ENCODE results near the gene ZNF318.

DNA sequence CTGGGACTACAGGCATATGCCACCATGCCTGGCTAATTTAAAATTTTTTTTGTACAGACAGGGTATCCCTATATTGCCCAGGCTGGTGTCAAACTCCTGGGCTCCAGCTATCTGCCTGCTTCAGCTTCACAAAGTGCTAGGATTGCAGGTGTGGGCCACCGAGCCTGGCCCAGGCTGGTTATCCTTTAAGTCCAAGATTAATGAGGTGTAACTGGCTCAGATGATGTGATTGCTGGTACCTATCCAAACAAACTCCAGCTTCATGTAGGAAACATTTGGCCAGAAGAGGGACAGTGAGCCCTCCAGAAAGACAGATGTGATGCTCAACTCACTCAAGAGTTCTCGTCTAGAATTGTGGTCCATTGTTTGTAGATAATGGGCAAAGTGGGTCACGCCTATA lies 9.2 kb upstream of the ZNF318 start:
- TF ChIP-seq, protein P1, sequence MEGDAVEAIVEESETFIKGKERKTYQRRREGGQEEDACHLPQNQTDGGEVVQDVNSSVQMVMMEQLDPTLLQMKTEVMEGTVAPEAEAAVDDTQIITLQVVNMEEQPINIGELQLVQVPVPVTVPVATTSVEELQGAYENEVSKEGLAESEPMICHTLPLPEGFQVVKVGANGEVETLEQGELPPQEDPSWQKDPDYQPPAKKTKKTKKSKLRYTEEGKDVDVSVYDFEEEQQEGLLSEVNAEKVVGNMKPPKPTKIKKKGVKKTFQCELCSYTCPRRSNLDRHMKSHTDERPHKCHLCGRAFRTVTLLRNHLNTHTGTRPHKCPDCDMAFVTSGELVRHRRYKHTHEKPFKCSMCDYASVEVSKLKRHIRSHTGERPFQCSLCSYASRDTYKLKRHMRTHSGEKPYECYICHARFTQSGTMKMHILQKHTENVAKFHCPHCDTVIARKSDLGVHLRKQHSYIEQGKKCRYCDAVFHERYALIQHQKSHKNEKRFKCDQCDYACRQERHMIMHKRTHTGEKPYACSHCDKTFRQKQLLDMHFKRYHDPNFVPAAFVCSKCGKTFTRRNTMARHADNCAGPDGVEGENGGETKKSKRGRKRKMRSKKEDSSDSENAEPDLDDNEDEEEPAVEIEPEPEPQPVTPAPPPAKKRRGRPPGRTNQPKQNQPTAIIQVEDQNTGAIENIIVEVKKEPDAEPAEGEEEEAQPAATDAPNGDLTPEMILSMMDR (IDR thresholded peaks at IDR 0.05), result no peak
- TF ChIP-seq POLR2A (IDR thresholded peaks at IDR 0.05), result no peak

Data from adrenal gland (tissue), 5 donors.